Measurements from ENCODE around the gene NAALADL2.

GRCh38 chr3:175269394-175269793, 410.3 kb downstream of the NAALADL2 start:
- TF ChIP-seq SOX6 (IDR thresholded peaks at IDR 0.05) = no peak
- TF ChIP-seq JUNB (CRISPR knock-in tag; conservative IDR thresholded peaks at IDR 0.05) = no peak
- no peak for TF ChIP-seq CTCF (IDR thresholded peaks at IDR 0.05 in 2 of 3, conservative IDR thresholded peaks at IDR 0.05 in 1 of 3; ENCODE audit: insufficient read depth in 2 of 3, low read depth in 1 of 3, low read length in 3 of 3)
- no peak for TF ChIP-seq FOXJ3 (CRISPR knock-in tag; IDR thresholded peaks at IDR 0.05)
- TF ChIP-seq PRPF4 (IDR thresholded peaks at IDR 0.05; ENCODE audit: insufficient read depth, low read depth, low read length, poor library complexity, severe bottlenecking) = no peak
- no peak for TF ChIP-seq MNT (conservative IDR thresholded peaks at IDR 0.05)
- TF ChIP-seq RCOR1 (IDR thresholded peaks at IDR 0.05; ENCODE audit: borderline replicate concordance in 1 of 2, low read depth in 2 of 2, low read length in 2 of 2) = no peak
- TF ChIP-seq ZBED1 (IDR thresholded peaks at IDR 0.05) = no peak
- TF ChIP-seq POLR2A (conservative IDR thresholded peaks at IDR 0.05) = no peak
- no peak for TF ChIP-seq ZBTB17 (CRISPR knock-in tag; IDR thresholded peaks at IDR 0.05)
- TF ChIP-seq KDM1A (IDR thresholded peaks at IDR 0.05) = no peak
- TF ChIP-seq ZNF780A (CRISPR knock-in tag; IDR thresholded peaks at IDR 0.05) = no peak
- TF ChIP-seq HCFC1 (IDR thresholded peaks at IDR 0.05; ENCODE audit: low read depth, low read length) = no peak
- TF ChIP-seq ZNF224 (CRISPR knock-in tag; IDR thresholded peaks at IDR 0.05) = no peak
